GM23338 (cell line): ENCODE results near the gene PNMA1. TPM values are rescaled to one million over a fixed set of nuclear protein-coding genes. Genes with fewer than 3 reads are reported as not detected.

Experiments
- ATAC-seq: fragments of 200-7000 bp; cut with Tn5 transposase; 3 replicates; pipeline ENCODE4 v1.9.1; 2020
- DNase-seq: peaks from one replicate; pipeline ENCODE4 v3.0.0-alpha.2; 2015; ENCODE audit warnings: low spot score
- H2AFZ ChIP-seq: fragments of 200-600 bp; sonication (generic); 2 replicates; pipeline ENCODE4 v1.8.0; 2016; ENCODE audit warnings: antibody characterized with exemption, mild to moderate bottlenecking, moderate library complexity
- H3F3A ChIP-seq: fragments of 200-600 bp; sonication (generic); replicated peaks from 2 replicates; pipeline ENCODE4 v1.8.0; 2017; ENCODE audit warnings: antibody characterized with exemption, mixed run types, low read depth
- H3K27ac ChIP-seq: fragments of 200-600 bp; sonication (generic); 2 replicates; pipeline ENCODE4 v1.6.1; 2016; ENCODE audit warnings: low read depth
- H3K27me3 ChIP-seq: fragments of 200-600 bp; sonication (generic); 2 replicates; pipeline ENCODE4 v1.8.0; 2016; ENCODE audit warnings: mild to moderate bottlenecking, mixed run types, moderate library complexity; ENCODE audit not compliant: insufficient read depth
- H3K36me3 ChIP-seq: fragments of 200-600 bp; sonication (generic); 2 replicates; pipeline ENCODE4 v1.8.0; 2016; ENCODE audit warnings: mild to moderate bottlenecking; ENCODE audit not compliant: insufficient read depth
- H3K4me1 ChIP-seq: fragments of 200-600 bp; sonication (generic); 2 replicates; pipeline ENCODE4 v1.8.0; 2016; ENCODE audit warnings: mild to moderate bottlenecking, moderate library complexity; ENCODE audit not compliant: insufficient read depth
- H3K4me2 ChIP-seq: fragments of 200-600 bp; sonication (generic); 2 replicates; pipeline ENCODE4 v1.7.1; 2017; ENCODE audit warnings: mixed run types
- H3K4me3 ChIP-seq: fragments of 200-600 bp; sonication (generic); 2 replicates; pipeline ENCODE4 v1.6.1; 2016; ENCODE audit warnings: mixed run types
- H3K79me2 ChIP-seq: fragments of 200-600 bp; sonication (generic); replicated peaks from 2 replicates; pipeline ENCODE4 v1.8.0; 2017; ENCODE audit warnings: mild to moderate bottlenecking; ENCODE audit not compliant: insufficient read depth
- H3K9me2 ChIP-seq: fragments of 200-600 bp; sonication (generic); 2 replicates; pipeline ENCODE4 v1.8.0; 2017; ENCODE audit not compliant: insufficient read depth
- H4K20me1 ChIP-seq: fragments of 200-600 bp; sonication (generic); replicated peaks from 2 replicates; pipeline ENCODE4 v1.8.0; 2017; ENCODE audit warnings: mild to moderate bottlenecking; ENCODE audit not compliant: insufficient read depth
- H3K27ac Mint-ChIP-seq: 2 replicates; pipeline ENCODE4 v1.8.0; 2020; ENCODE audit warnings: inconsistent platforms, mild to moderate bottlenecking, moderate library complexity, mixed read lengths
- H3K27me3 Mint-ChIP-seq: 3 replicates; pipeline ENCODE4 v1.8.0; 2022; ENCODE audit warnings: low read depth, mild to moderate bottlenecking, moderate library complexity, mixed read lengths, inconsistent platforms; ENCODE audit not compliant: insufficient read depth, poor library complexity
- H3K36me3 Mint-ChIP-seq: 3 replicates; pipeline ENCODE4 v1.8.0; 2021; ENCODE audit warnings: low read depth, mild to moderate bottlenecking, inconsistent platforms, moderate library complexity, mixed read lengths
- H3K4me1 Mint-ChIP-seq: 3 replicates; pipeline ENCODE4 v1.8.0; 2020; ENCODE audit warnings: mild to moderate bottlenecking, inconsistent platforms, mixed read lengths
- H3K4me3 Mint-ChIP-seq: 3 replicates; pipeline ENCODE4 v1.8.0; 2021; ENCODE audit warnings: moderate library complexity, mild to moderate bottlenecking, inconsistent platforms, mixed read lengths
- H3K9me3 Mint-ChIP-seq: 3 replicates; pipeline ENCODE4 v1.8.0; 2020; ENCODE audit warnings: moderate library complexity, mild to moderate bottlenecking, inconsistent platforms, mixed read lengths
- CREB1 ChIP-seq: fragments of 250-450 bp; sonication (Bioruptor Pico); IDR thresholded peaks from 2 replicates; pipeline ENCODE4 v1.5.0; 2020; ENCODE audit warnings: low read depth, mild to moderate bottlenecking, moderate library complexity
- CTCF ChIP-seq, 2 experiments: fragments of 200-600 bp in 1 of 2; sonication (generic) in 1 of 2; conservative IDR thresholded peaks; 2 replicates each; pipeline versions ENCODE4 v1.5.1 to v1.6.1; 2016 to 2017; ENCODE audit warnings: antibody characterized with exemption in 2 of 2, low read depth in 2 of 2, mild to moderate bottlenecking in 2 of 2, moderate library complexity in 1 of 2
- ETS1 ChIP-seq: IDR thresholded peaks from 2 replicates; pipeline ENCODE4 v1.6.1; 2016; ENCODE audit warnings: antibody characterized with exemption
- POLR2AphosphoS5 ChIP-seq: IDR thresholded peaks from 2 replicates; pipeline ENCODE4 v1.6.1; 2016; ENCODE audit warnings: antibody characterized with exemption, low read depth
- REST ChIP-seq: IDR thresholded peaks from one replicate; pipeline ENCODE4 v1.6.1; 2018; ENCODE audit warnings: antibody characterized with exemption; ENCODE audit not compliant: unreplicated experiment
- STAT1 ChIP-seq: IDR thresholded peaks from one replicate; pipeline ENCODE4 v1.6.1; 2016; ENCODE audit warnings: antibody characterized with exemption; ENCODE audit not compliant: unreplicated experiment
- ZNF114 ChIP-seq: fragments of 250-450 bp; sonication (Bioruptor Pico); IDR thresholded peaks from 2 replicates; pipeline ENCODE4 v1.5.0; 2020; ENCODE audit warnings: mild to moderate bottlenecking, moderate library complexity
- polyA plus RNA-seq: library from polyadenylated mRNA; unstranded; fragments of >200 nt; fragmentation: Nextera tagmentation; extraction: Ambion mirVana; gene quantifications from 2 replicates; pipeline ENCODE4 v1.2.1, GENCODE V29; 2016
- total RNA-seq: library from RNA; depleted of rRNA; stranded (reverse); fragments of >200 nt; shearing (Covaris generic); gene quantifications from 2 replicates; pipeline ENCODE4 v1.2.3, GENCODE V29; 2014

Gene PNMA1
- total and polyA plus RNA-seq, 2 experiments from 2014 or later: 18.2 to 32.9 TPM

- Mint-ChIP-seq H3K36me3 (peaks cover 12% of the 10 kb centered on the region; the same call in 2 of the 3 replicates), H3K27ac (no peak overlapping the region; the same call in 1 of the 2 replicates), H3K9me3 (no peaks in the 10 kb centered on the region; the same call in 2 of the 3 replicates), H3K4me1 (no peaks in the 10 kb centered on the region), H3K27me3 (no peaks in the 10 kb centered on the region), H3K4me3 (no peak overlapping the region)
- H3K9me2 ChIP-seq: no peaks in the 10 kb centered on the region
- no peak overlapping the region for H2AFZ ChIP-seq
- no peak overlapping the region for H3K27ac ChIP-seq
- TF ChIP-seq POLR2AphosphoS5: no peak
- TF ChIP-seq ETS1: no peak
- no peak for TF ChIP-seq CTCF (conservative IDR thresholded peaks at IDR 0.05; ENCODE audit: low read depth in 2 of 2)
- TF ChIP-seq STAT1: no peak
- TF ChIP-seq REST: no peak
- TF ChIP-seq CREB1 (CRISPR knock-in tag): no peak
- no peak for TF ChIP-seq ZNF114
- no peaks in the 10 kb centered on the region for H3K27me3 ChIP-seq
- no peaks in the 10 kb centered on the region for H3F3A ChIP-seq
- no peaks in the 10 kb centered on the region for H4K20me1 ChIP-seq
- H3K36me3 ChIP-seq: no peaks in the 10 kb centered on the region
- no peak overlapping the region for H3K4me3 ChIP-seq
- H3K4me1 ChIP-seq: no peaks in the 10 kb centered on the region
- no peak overlapping the region for H3K4me2 ChIP-seq
- no peak for ATAC-seq
- no peaks in the 10 kb centered on the region for H3K79me2 ChIP-seq
- DNase-seq: no peak
Measured at GRCh38 chr14:73686901-73687300, 27.3 kb downstream of the PNMA1 start.

DNA sequence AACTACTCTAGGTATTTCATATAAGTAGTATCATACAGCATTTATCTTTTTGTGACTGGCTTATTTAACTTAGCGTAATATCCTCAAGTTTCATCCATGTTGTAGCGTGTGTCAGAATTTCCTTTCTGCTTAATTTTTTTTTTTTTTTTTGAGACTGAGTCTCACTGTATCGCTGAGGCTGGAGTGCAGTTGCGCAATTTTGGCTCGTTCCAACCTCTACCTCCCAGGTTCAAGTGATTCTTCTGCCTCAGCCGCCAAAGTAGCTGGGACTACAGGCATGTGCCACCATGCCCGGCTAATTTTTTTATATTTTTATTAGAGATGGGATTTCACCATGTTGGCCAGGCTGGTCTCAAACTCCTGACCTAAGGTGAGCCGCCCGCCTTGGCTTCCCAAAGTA is 28.9 kb downstream of the PNMA1 start:
- Histone ChIP-seq H3K36me3 (no peaks in the 10 kb centered on the region), H3K4me3 (no peak overlapping the region), H2AFZ (no peak overlapping the region), H3K4me2 (no peak overlapping the region), H4K20me1 (no peaks in the 10 kb centered on the region), H3K4me1 (no peaks in the 10 kb centered on the region), H3K9me2 (no peaks in the 10 kb centered on the region), H3F3A (no peaks in the 10 kb centered on the region), H3K27ac (no peak overlapping the region), H3K79me2 (no peaks in the 10 kb centered on the region), H3K27me3 (no peaks in the 10 kb centered on the region)
- no peaks in the 10 kb centered on the region; the same call in 2 of the 3 replicates for H3K9me3 Mint-ChIP-seq
- no peaks in the 10 kb centered on the region for H3K27me3 Mint-ChIP-seq
- no peaks in the 10 kb centered on the region for H3K4me1 Mint-ChIP-seq
- H3K27ac Mint-ChIP-seq: no peak overlapping the region
- TF ChIP-seq REST (no peak), ETS1 (no peak)
- ATAC-seq (no peak), DNase-seq (no peak)
- H3K36me3 Mint-ChIP-seq: peaks cover 9% of the 10 kb centered on the region; the same call in 2 of the 3 replicates
- H3K4me3 Mint-ChIP-seq: no peak overlapping the region
